ENCODE measurements around the gene GRM7.

The GRM7 gene

DNA sequence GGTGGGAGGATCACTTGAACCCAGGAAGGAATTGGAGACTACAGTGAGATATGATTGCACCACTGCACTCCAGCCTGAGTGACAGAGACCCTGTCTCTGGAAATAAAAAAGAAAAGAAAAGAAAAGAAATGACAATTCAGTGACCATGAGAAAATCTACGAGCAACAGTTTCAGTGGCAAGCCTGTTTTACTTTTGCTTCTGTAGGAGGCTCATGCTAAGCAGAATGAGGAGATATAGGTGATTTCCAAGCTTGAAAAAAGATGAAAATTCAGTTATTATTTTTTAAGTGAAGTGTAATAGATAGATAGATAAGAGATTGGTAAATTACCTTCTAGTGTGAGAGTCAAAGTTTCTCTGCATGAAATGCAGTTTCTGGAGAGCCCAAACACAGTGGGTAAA lies 651.1 kb downstream of the GRM7 start:
- DNase-seq = no peak

- no peak for DNase-seq
Observed at GRCh38 chr3:7518026-7518425, 657.1 kb downstream of the GRM7 start.

- no peak for DNase-seq
Observed at GRCh38 chr3:7518456-7518855, 657.5 kb downstream of the GRM7 start.

- DNase-seq = no peak
Observed at GRCh38 chr3:7520059-7520458, 659.1 kb downstream of the GRM7 start.

DNA sequence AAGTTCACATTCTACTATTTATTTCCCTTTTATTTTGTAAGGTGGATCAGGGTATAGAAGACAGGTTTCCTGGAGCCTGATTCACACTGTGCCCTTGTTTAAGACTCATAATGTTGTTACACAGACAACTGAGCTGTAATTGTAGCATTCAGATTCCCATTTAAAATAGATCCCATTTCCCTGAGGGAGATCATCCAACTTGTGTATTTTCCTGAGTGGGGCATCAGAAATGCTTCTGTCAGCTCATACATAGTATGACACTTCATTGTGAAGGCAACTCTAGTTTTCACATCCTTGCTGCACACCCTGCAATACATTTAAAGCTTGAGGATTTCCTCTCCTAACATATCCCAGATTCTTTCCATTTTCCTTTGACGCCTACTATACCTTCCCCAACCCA lies 659.7 kb downstream of the GRM7 start:
- DNase-seq = no peak

- DNase-seq = no peak
Observed at GRCh38 chr3:7536510-7536909, 675.6 kb downstream of the GRM7 start.

DNA sequence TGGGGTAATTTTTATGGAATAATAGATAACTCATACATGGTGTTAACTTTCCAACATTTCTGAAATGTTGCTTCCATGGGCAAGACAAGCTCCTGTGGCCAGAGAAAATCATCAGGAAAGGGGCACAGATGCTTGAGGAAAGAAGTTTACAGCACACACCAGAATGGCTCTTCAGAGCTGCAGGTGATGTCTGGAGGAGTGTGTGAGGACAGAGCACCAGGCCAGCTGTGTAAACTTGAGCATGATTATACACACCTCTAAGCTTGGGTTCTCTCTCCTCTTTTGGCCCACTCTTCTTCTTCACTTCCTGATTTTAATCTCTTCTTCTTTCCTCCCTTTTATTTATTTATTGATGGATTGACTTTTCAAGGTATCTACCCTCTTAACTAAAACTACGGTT lies 676.0 kb downstream of the GRM7 start:
- no peak for DNase-seq

DNA sequence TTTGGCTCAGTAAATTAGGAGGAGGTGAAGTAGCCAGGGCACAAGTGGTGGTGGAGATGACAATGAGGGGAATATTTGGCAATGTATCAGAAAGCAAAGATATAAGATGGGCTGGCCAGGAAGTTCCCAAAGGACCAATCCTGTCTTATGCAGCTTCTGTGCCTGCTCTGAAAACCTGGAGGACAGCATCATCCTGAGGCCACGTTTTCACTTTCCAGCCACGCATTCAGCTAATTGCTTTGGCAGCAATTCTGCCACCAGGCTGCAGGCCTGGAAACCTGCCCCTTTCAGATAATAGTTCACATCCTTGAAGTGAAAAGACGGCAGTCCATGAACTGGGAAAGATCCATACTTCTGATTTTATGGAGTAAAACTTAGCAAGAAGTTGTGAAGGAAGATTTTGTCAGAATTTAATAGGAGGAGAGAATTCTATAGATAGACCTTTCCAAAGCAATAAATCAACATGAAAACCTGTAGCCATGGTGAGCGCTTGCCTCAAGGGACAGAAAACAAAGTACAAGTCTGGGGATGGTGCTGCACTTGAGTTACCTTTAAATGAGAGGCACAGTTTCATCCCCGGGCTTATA lies 682.5 kb downstream of the GRM7 start:
- DNase-seq = no peak

DNA sequence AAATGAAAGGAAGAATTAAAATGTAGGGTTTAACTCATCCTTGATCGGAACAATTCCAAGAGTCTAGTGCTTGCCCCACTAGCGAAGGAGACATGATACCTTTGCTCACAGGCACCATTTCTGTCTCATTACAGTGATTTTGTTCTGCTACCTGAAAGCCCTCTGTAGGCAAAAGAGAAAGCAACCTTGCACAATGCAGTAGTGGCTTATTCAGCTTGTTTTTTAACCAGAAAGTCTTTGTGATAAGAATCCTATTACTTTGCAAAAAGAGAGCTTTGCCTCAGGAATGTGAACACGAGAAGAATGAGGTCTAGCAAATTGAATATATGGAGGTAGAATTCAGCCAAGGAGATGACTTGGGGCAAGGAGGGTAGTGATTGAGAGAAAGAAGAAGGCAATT lies 684.4 kb downstream of the GRM7 start:
- DNase-seq = no peak

GRCh38 chr3:7546253-7546652 lies 685.3 kb downstream of the GRM7 start:
- DNase-seq = no peak

DNA sequence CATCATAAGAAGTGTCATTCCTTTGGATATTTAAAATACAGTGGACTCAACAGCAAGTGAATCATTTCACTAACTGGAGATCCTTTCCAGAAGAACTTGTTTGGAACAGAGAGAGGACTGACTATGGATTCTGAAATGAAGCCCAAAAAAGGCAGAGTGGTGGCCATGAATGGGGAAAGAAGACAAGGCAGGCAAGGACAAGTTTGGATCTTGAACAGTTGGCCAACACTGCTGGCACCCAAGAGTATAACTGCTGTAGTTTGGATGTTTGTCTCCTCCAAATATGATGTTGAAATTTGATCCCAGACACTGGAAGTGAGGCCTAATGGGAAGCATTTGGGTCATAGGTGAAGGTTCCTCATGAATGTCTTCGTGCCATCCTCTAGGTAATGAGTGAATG lies 686.9 kb downstream of the GRM7 start:
- no peak for DNase-seq

GRCh38 chr3:7562892-7563291 lies 702.0 kb downstream of the GRM7 start:
- DNase-seq = no peak

- DNase-seq = no peak
Observed at GRCh38 chr3:7565574-7565973, 704.7 kb downstream of the GRM7 start.

DNA sequence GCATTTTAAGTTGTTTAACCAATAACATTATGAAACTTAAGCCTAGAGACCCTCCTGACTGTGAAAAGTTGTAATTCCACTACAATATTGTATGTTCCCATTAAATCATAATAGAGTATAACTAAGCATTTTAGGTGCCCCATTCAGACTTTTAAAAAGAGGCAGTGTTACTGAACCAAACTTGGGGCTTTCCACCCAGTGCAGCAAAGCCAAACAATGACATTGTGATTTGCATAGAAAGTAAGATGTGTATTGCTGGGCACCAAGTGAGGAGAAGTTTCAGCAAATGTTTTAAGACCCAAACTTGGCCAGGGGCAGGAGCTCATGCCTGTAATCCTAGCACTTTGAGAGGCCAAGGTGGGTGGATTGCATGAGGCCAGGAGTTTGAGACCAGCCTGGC lies 706.2 kb downstream of the GRM7 start:
- no peak for DNase-seq

DNA sequence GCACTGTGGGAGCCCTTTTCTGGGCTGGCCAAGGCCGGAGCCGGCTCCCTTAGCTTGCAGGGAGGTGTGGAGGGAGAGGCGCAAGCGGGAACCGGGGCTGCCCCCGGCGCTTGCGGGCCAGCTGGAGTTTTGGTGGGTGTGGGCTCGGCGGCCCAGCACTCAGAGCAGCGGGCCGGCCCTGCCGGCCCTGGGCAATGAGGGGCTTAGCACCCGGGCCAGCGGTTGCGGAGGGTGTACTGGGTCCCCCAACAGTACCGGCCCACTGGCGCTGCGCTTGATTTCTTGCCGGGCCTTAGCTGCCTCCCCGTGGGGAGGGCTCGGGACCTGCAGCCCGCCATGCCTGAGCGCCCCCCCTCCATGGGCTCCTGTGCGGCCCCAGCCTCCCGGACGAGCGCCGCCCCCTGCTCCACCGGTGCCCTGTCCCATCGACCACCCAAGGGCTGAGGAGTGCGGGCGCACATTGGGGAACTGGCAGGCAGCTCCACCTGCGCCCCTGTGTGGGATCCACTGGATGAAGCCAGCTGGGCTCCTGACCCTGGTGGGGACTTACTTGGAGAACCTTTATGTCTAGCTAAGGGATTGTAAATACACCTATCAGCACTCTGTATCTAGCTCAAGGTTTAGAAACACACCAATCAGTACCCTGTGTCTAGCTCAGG lies 707.7 kb downstream of the GRM7 start:
- DNase-seq = no peak

DNA sequence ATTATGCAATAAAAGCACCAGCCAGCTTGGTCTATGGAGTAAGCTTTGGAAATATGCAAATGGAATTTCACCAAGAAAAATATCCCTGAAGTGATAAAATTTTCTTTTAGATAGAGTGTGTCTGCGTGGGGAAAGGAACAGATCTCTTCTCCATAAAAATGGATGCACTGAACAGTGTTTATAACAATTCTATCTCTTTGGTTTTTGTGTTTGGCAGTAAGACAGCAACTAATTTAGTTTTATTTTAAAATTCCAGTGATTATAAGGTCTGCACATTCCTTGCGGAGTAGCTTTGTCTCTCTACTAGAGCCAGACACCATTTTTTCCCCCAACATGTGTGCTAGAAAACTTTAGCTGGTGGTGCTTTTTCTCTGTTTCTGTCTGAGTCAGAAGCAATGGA lies 712.4 kb downstream of the GRM7 start:
- DNase-seq = no peak

DNA sequence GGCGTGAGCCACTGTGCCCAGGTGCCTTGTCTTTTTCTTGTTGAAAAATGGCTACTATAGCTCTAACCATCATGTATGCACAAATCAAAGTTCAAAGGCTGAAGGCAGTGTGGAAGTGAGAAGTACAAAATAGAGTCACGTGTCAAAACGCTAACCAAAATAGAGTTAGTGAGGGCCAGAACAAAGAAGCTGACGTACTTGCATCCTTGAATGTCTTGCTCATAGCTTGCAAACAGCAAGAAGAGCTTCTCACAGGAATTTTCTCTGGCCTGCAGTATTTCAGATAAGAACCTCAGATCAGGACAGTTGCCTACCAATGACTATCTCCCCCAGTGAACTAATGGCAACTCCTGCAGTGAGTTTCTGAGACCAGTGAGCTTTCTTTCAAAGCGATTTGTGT lies 713.5 kb downstream of the GRM7 start:
- DNase-seq = no peak

DNA sequence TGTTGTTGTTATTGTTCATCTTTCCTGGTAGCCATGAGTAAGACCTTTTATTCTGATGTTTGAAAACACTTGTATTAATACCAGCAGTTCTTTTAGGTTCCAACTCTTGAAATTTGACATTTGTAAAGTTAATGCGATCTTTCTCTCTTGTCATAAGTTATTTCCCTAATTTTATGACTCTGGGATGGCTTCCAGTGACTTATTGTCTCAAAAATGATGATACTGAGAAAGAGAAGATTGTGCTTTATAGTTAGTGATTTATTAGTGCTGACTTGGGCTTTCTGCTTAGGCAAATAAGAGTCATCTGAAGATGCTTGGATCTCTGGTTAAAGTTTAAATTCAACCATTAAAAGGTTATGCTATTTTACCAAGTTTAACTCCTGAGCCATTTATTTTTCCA lies 715.2 kb downstream of the GRM7 start:
- DNase-seq = no peak

DNA sequence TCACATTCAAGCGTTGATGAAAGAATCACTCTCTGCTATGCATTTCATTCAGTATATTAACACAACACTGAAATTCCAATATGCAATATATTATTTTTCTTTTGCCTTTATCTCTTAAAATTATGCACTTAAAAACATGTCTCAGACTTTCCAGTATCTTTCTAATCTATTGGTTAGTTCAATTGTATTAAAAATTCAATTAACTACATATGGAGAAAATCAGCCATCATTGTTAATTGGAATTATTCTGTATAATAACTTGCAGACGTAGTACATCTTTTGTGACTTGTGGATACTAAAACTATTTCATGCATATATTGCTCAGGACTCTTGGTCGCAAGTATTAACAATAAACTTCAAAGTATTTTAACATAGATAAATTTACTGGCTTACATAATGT lies 715.6 kb downstream of the GRM7 start:
- DNase-seq = no peak

DNA sequence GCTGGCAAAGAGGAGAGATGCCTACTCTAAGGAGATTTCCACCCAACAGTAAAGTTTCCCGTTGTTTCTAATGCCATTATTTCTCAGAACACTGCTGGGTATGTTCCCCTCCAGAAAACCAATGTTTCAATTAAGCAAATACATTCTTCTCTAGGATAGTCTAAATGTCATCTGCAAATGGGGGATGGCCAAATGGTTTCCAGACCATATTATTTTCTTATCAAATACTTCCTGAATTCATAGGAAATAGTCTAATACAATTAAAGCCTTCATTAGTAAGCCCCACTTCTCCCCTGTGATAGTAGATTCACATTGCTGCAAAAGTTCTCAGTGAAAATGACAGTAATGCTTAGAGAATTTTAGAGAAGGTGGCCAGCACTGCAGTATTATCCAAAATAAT lies 716.6 kb downstream of the GRM7 start:
- no peak for DNase-seq

DNA sequence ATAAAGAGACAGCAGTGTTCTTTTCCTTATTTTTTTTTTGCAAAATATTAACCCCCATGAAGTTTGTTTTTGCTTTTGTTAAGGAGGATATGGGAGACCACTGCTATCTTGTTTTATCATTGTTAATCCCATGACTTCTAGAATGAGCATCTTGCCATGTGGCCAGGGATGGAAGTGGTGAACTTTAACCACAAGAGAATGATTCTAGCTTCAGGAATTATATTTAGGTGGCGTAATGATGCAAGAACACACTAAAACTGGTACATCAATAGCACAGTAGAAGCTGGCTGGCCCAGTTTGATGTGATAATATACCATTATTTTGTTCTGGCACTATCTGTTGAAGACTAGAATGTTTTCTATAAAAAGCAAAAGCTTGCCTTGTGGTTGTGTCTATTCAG lies 720.9 kb downstream of the GRM7 start:
- no peak for DNase-seq

DNA sequence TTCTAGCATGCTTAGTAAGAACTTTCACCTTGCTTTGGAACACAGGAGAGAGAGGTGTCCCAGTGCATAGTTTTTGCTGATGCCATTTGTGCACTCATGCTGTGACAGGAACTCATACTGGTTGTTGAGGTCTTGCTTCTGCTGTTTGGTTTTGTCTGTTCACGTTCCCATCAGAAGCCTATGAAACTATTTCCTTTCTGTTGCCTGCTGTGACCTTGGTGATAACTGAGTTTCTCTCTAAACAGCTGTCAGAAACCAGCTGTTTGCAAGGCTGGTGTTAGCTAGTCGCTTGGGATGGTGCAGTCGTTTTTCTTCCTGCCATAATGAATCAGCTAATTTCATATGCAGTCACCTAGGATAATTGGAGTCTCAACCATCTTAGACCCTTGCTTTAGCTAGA lies 724.1 kb downstream of the GRM7 start:
- no peak for DNase-seq

DNA sequence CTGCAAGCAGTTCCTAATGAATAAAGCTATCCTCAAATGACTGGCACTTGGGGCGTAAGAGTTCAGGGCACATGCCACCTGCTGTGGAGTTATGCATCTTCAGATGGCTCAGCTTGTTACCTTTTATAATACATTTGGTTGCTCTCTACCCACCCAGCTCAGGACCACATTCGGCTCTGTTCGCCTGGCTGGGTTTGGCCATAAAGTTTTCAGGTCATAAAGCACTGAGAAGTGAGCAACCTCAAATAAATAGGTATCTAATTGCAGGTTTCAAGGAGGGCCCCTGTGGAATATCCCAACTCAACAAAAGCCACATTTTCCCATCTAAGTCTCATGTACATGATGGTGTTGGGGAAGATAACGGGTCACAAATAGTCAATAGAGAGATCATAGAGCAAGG lies 727.3 kb downstream of the GRM7 start:
- DNase-seq = no peak

GRCh38 chr3:7589526-7589925 lies 728.6 kb downstream of the GRM7 start:
- DNase-seq = no peak

DNA sequence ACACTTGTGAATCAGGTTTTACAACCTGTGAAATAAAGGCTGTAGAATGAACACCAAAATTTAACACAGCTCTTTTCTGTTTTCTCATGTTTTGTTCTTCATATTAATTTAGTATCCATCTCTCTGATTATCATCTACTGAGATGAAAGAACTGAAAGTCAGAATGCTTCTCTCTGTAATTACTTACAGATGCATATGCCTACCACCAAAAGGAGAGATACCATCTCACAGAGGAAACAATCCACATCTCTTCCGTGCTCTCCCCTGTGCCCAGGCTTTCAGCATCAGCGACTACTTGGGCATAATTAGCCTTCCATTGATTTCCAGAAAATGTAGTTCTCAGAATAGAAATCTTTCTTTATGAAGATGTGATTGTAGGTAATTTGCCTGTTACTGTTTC lies 741.4 kb downstream of the GRM7 start:
- DNase-seq = no peak

Measured in activated CD8-positive, alpha-beta memory T cell treated with anti-CD3 and anti-CD28 coated beads, Interleukin-2, amount 50 U/mL, for 4 hours (primary cell).